Astrocyte (in vitro differentiated cells and primary cell): ENCODE measurements around the gene GALNT2. TPM values are rescaled to one million over a fixed set of nuclear protein-coding genes. Genes with fewer than 3 reads are reported as not detected.

ENCODE experiments used
- DNase-seq: peaks from one replicate; pipeline ENCODE4 v3.0.0-alpha.2; 2010; ENCODE audit warnings: low read depth
- FAIRE-seq: peaks from 2 replicates; lab custom pipeline; 2011; peaks lifted over from hg19 to GRCh38; lab: Jason Lieb, UNC
- H2AFZ ChIP-seq: 2 replicates; pipeline ENCODE4 v1.6.0; 2012; ENCODE audit warnings: low read depth, low read length, inconsistent platforms
- H3K27ac ChIP-seq: 2 replicates; pipeline ENCODE4 v1.5.1; 2011; ENCODE audit warnings: low read depth, low read length, inconsistent platforms
- H3K27me3 ChIP-seq: 2 replicates; pipeline ENCODE4 v1.6.0; 2011; ENCODE audit warnings: low read length, inconsistent platforms; ENCODE audit not compliant: insufficient read depth
- H3K36me3 ChIP-seq: 2 replicates; pipeline ENCODE4 v1.5.1; 2011; ENCODE audit warnings: low read length, inconsistent platforms; ENCODE audit not compliant: insufficient read depth
- H3K4me1 ChIP-seq: 2 replicates; pipeline ENCODE4 v1.5.1; 2011; ENCODE audit warnings: low read length, inconsistent platforms; ENCODE audit not compliant: insufficient read depth
- H3K4me2 ChIP-seq: 2 replicates; pipeline ENCODE4 v1.6.0; 2012; ENCODE audit warnings: low read length, inconsistent platforms
- H3K4me3 ChIP-seq: 2 replicates; pipeline ENCODE4 v1.5.1; 2011; ENCODE audit warnings: low read depth, mild to moderate bottlenecking, low read length, inconsistent platforms; ENCODE audit not compliant: insufficient read depth
- H3K79me2 ChIP-seq: 2 replicates; pipeline ENCODE4 v1.6.0; 2012; ENCODE audit warnings: mild to moderate bottlenecking, low read length, inconsistent platforms; ENCODE audit not compliant: insufficient read depth
- H3K9ac ChIP-seq: 2 replicates; pipeline ENCODE4 v1.6.0; 2012; ENCODE audit warnings: mild to moderate bottlenecking, low read length, inconsistent platforms
- H3K9me3 ChIP-seq: 2 replicates; pipeline ENCODE4 v1.5.1; 2012; ENCODE audit warnings: low read depth, mild to moderate bottlenecking, low read length, inconsistent platforms; ENCODE audit not compliant: insufficient read depth
- H4K20me1 ChIP-seq: 2 replicates; pipeline ENCODE4 v1.6.0; 2012; ENCODE audit warnings: low read length, inconsistent platforms; ENCODE audit not compliant: insufficient read depth
- H3K27ac Mint-ChIP-seq: one replicate; pipeline ENCODE4 v1.8.0; 2021; ENCODE audit warnings: mild to moderate bottlenecking, mixed read lengths; ENCODE audit not compliant: unreplicated experiment
- H3K27me3 Mint-ChIP-seq: one replicate; pipeline ENCODE4 v1.8.0; 2021; ENCODE audit warnings: low read depth, mixed read lengths; ENCODE audit not compliant: unreplicated experiment
- H3K36me3 Mint-ChIP-seq: one replicate; pipeline ENCODE4 v1.8.0; 2021; ENCODE audit warnings: low read depth, mixed read lengths; ENCODE audit not compliant: unreplicated experiment
- H3K4me1 Mint-ChIP-seq: one replicate; pipeline ENCODE4 v1.8.0; 2021; ENCODE audit warnings: low read depth, mixed read lengths; ENCODE audit not compliant: unreplicated experiment
- H3K4me3 Mint-ChIP-seq: one replicate; pipeline ENCODE4 v1.8.0; 2021; ENCODE audit warnings: mild to moderate bottlenecking, moderate library complexity, mixed read lengths; ENCODE audit not compliant: unreplicated experiment
- H3K9me3 Mint-ChIP-seq: one replicate; pipeline ENCODE4 v1.8.0; 2021; ENCODE audit warnings: mild to moderate bottlenecking, mixed read lengths; ENCODE audit not compliant: unreplicated experiment
- EZH2 ChIP-seq: IDR thresholded peaks from 2 replicates; pipeline ENCODE4 v1.6.1; 2012; ENCODE audit warnings: mild to moderate bottlenecking, low read length, inconsistent platforms; ENCODE audit not compliant: insufficient read depth
- total RNA-seq: library from RNA; stranded (reverse); gene quantifications from 2 replicates; pipeline ENCODE4 v1.2.1, GENCODE V29; 2021
- TF ChIP-seq, protein P1 (sequence below): IDR thresholded peaks from 2 replicates; pipeline ENCODE4 v1.5.1; 2011; ENCODE audit warnings: low read depth, mild to moderate bottlenecking, inconsistent platforms, low read length, moderate library complexity; ENCODE audit not compliant: insufficient read depth

GALNT2 gene
- total RNA-seq, 1 donor from 2014 or later = 507 TPM

- FAIRE-seq (no peak), DNase-seq (no peak)
- peaks cover 94% of the 10 kb centered on the region for H3K79me2 ChIP-seq
- peaks cover 88% of the 10 kb centered on the region for H4K20me1 ChIP-seq
- H3K4me1 ChIP-seq = peaks cover 17% of the 10 kb centered on the region
- H3K27me3 ChIP-seq = no peaks in the 10 kb centered on the region
- H2AFZ ChIP-seq = no peak overlapping the region
- Mint-ChIP-seq H3K27me3 (no peaks in the 10 kb centered on the region), H3K4me1 (peaks cover 83% of the 10 kb centered on the region), H3K9me3 (no peaks in the 10 kb centered on the region), H3K36me3 (peaks cover 12% of the 10 kb centered on the region), H3K4me3 (no peak overlapping the region), H3K27ac (peak overlapping the region; percentile 55)
- H3K9ac ChIP-seq = no peak overlapping the region
- no peak overlapping the region for H3K4me2 ChIP-seq
- H3K27ac ChIP-seq = no peak overlapping the region
- TF ChIP-seq, protein P1, sequence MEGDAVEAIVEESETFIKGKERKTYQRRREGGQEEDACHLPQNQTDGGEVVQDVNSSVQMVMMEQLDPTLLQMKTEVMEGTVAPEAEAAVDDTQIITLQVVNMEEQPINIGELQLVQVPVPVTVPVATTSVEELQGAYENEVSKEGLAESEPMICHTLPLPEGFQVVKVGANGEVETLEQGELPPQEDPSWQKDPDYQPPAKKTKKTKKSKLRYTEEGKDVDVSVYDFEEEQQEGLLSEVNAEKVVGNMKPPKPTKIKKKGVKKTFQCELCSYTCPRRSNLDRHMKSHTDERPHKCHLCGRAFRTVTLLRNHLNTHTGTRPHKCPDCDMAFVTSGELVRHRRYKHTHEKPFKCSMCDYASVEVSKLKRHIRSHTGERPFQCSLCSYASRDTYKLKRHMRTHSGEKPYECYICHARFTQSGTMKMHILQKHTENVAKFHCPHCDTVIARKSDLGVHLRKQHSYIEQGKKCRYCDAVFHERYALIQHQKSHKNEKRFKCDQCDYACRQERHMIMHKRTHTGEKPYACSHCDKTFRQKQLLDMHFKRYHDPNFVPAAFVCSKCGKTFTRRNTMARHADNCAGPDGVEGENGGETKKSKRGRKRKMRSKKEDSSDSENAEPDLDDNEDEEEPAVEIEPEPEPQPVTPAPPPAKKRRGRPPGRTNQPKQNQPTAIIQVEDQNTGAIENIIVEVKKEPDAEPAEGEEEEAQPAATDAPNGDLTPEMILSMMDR = no peak
- TF ChIP-seq EZH2 = no peak
- H3K9me3 ChIP-seq = no peaks in the 10 kb centered on the region
- no peaks in the 10 kb centered on the region for H3K36me3 ChIP-seq
- H3K4me3 ChIP-seq = no peak overlapping the region
Observed at GRCh38 chr1:230129341-230129740, 62.3 kb downstream of the GALNT2 start.

GRCh38 chr1:230130172-230130944 is 63.3 kb downstream of the GALNT2 start:
- H3K9me3 Mint-ChIP-seq = no peaks in the 10 kb centered on the region
- Histone ChIP-seq H3K4me3 (no peak overlapping the region), H3K9ac (no peak overlapping the region), H3K9me3 (no peaks in the 10 kb centered on the region), H3K27me3 (no peaks in the 10 kb centered on the region), H3K4me1 (peaks cover 7% of the 10 kb centered on the region), H3K79me2 (peaks cover 94% of the 10 kb centered on the region), H3K36me3 (no peaks in the 10 kb centered on the region), H4K20me1 (peaks cover 88% of the 10 kb centered on the region), H2AFZ (no peak overlapping the region), H3K27ac (no peak overlapping the region), H3K4me2 (no peak overlapping the region)
- peaks cover 83% of the 10 kb centered on the region for H3K4me1 Mint-ChIP-seq
- no peaks in the 10 kb centered on the region for H3K27me3 Mint-ChIP-seq
- FAIRE-seq = no peak
- TF ChIP-seq EZH2 = no peak
- TF ChIP-seq, protein P1 = no peak
- H3K27ac Mint-ChIP-seq = no peak overlapping the region
- DNase-seq = no peak
- no peak overlapping the region for H3K4me3 Mint-ChIP-seq
- H3K36me3 Mint-ChIP-seq = peaks cover 12% of the 10 kb centered on the region

GRCh38 chr1:230131457-230131856 is 64.4 kb downstream of the GALNT2 start:
- Histone ChIP-seq H4K20me1 (peaks cover 88% of the 10 kb centered on the region), H3K9ac (no peak overlapping the region), H3K27me3 (no peaks in the 10 kb centered on the region), H3K36me3 (no peaks in the 10 kb centered on the region), H3K4me1 (peaks cover 7% of the 10 kb centered on the region), H3K4me3 (no peak overlapping the region), H3K79me2 (peaks cover 94% of the 10 kb centered on the region), H2AFZ (no peak overlapping the region), H3K9me3 (no peaks in the 10 kb centered on the region), H3K27ac (no peak overlapping the region), H3K4me2 (no peak overlapping the region)
- DNase-seq (no peak), FAIRE-seq (no peak)
- TF ChIP-seq, protein P1 = no peak
- no peak for TF ChIP-seq EZH2
- Mint-ChIP-seq H3K27ac (no peak overlapping the region), H3K4me3 (no peak overlapping the region), H3K36me3 (peaks cover 15% of the 10 kb centered on the region), H3K27me3 (no peaks in the 10 kb centered on the region), H3K9me3 (no peaks in the 10 kb centered on the region), H3K4me1 (peaks cover 81% of the 10 kb centered on the region)
